ENCODE data around the gene GRB10.

DNA sequence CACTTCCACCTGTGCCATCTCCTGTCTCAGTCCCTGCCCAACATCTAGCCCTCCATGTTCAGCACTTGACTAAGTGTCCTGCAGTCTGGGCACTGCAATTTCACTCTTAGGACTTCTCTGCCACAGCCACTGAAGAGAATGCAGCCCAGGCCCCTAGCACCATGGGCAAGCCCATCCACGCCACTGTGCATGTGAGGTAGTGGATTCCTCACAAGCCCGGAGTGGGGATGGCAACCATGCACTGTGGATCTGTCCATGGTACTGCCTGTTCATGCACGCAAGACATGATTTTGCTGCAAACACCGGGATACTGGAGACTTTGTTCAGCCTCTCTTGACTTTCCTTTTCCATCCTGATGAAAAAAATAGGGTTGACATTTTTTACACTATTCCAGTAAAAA is 229.8 kb downstream of the GRB10 start:
- TF ChIP-seq CTCF (IDR thresholded peaks at IDR 0.05; ENCODE audit: extremely low read depth in 1 of 2, insufficient read depth in 1 of 2, low read depth in 1 of 2, low read length in 2 of 2) (no peak), JUN (IDR thresholded peaks at IDR 0.05; ENCODE audit: borderline replicate concordance, insufficient read depth, insufficient read length, low read depth) (no peak), POLR2A (IDR thresholded peaks at IDR 0.05; ENCODE audit: low read depth, low read length) (no peak), EZH2 (IDR thresholded peaks at IDR 0.05; ENCODE audit: borderline replicate concordance, low read depth, low read length, severe bottlenecking) (no peak)

Data from endothelial cell of umbilical vein (primary cell).